GM23248 (cell line): Measurements from ENCODE around the gene DCLK2. TPM values are rescaled to one million over a fixed set of nuclear protein-coding genes. Genes with fewer than 3 reads are reported as not detected.

Experiments
- DNase-seq: peaks from one replicate; pipeline ENCODE4 v3.0.0-alpha.2; 2015
- H2AFZ ChIP-seq: fragments of 200-600 bp; sonication (generic); 2 replicates; pipeline ENCODE4 v1.6.1; 2016; ENCODE audit warnings: antibody characterized with exemption
- H3F3A ChIP-seq: fragments of 200-600 bp; sonication (generic); 2 replicates; pipeline ENCODE4 v1.6.1; 2016; ENCODE audit warnings: mild to moderate bottlenecking, antibody characterized with exemption, mixed run types; ENCODE audit not compliant: insufficient read depth
- H3K27ac ChIP-seq: fragments of 200-600 bp; sonication (generic); 2 replicates; pipeline ENCODE4 v1.5.1; 2016; ENCODE audit warnings: mild to moderate bottlenecking
- H3K27me3 ChIP-seq: fragments of 200-600 bp; sonication (generic); replicated peaks from 2 replicates; pipeline ENCODE4 v1.6.1; 2016; ENCODE audit warnings: mild to moderate bottlenecking; ENCODE audit not compliant: insufficient read depth
- H3K36me3 ChIP-seq: fragments of 200-600 bp; sonication (generic); 2 replicates; pipeline ENCODE4 v1.6.1; 2016; ENCODE audit warnings: low read depth, mild to moderate bottlenecking
- H3K4me1 ChIP-seq: fragments of 200-600 bp; sonication (generic); 2 replicates; pipeline ENCODE4 v1.6.1; 2016; ENCODE audit warnings: mild to moderate bottlenecking; ENCODE audit not compliant: insufficient read depth
- H3K4me2 ChIP-seq: fragments of 200-600 bp; sonication (generic); one replicate; pipeline ENCODE4 v1.6.1; 2016; ENCODE audit warnings: mild to moderate bottlenecking; ENCODE audit not compliant: unreplicated experiment
- H3K4me3 ChIP-seq: fragments of 200-600 bp; sonication (generic); 2 replicates; pipeline ENCODE4 v1.5.1; 2016; ENCODE audit warnings: mild to moderate bottlenecking
- H3K79me2 ChIP-seq: fragments of 200-600 bp; sonication (generic); 2 replicates; pipeline ENCODE4 v1.6.1; 2016; ENCODE audit warnings: mild to moderate bottlenecking; ENCODE audit not compliant: insufficient read depth
- H3K9ac ChIP-seq: fragments of 200-600 bp; sonication (generic); 2 replicates; pipeline ENCODE4 v1.6.1; 2016; ENCODE audit warnings: mild to moderate bottlenecking
- H3K9me2 ChIP-seq: fragments of 200-600 bp; sonication (generic); 2 replicates; pipeline ENCODE4 v1.6.1; 2016; ENCODE audit warnings: mixed run types, mild to moderate bottlenecking, moderate library complexity; ENCODE audit not compliant: insufficient read depth
- H3K9me3 ChIP-seq: fragments of 200-600 bp; sonication (generic); one replicate; pipeline ENCODE4 v1.6.1; 2017; ENCODE audit warnings: low read depth
- H4K20me1 ChIP-seq: fragments of 200-600 bp; sonication (generic); 2 replicates; pipeline ENCODE4 v1.6.0; 2016; ENCODE audit not compliant: insufficient read depth
- EZH2 ChIP-seq: fragments of 200-600 bp; sonication (generic); IDR thresholded peaks from 2 replicates; pipeline ENCODE4 v1.6.1; 2018; ENCODE audit warnings: antibody characterized with exemption, mild to moderate bottlenecking; ENCODE audit not compliant: insufficient read depth, poor library complexity, severe bottlenecking
- EZH2phosphoT487 ChIP-seq: fragments of 200-600 bp; sonication (generic); IDR thresholded peaks from 2 replicates; pipeline ENCODE4 v1.6.1; 2018; ENCODE audit warnings: antibody characterized with exemption, moderate library complexity, mild to moderate bottlenecking, low read depth; ENCODE audit not compliant: insufficient read depth
- WGBS, 2 experiments: methylation state at CpG; one replicate each; pipeline ENCODE4 v1.1.6; 2015 to 2017; ENCODE audit warnings: low lambda C conversion rate in 2 of 2, low coverage in 1 of 2; ENCODE audit errors: missing lambda C conversion rate in 2 of 2; 5-methylcytosine and 5-hydroxymethylcytosine counted together
- in situ Hi-C: fragments of 300-500 bp; cut with MboI; formaldehyde crosslinking; loops from 2 replicates; pipeline ENCODE4 v1.15.0; 2020
- polyA plus RNA-seq: library from polyadenylated mRNA; unstranded; fragments of >200 nt; fragmentation: Nextera tagmentation; extraction: Ambion mirVana; gene quantifications from 2 replicates; pipeline ENCODE4 v1.2.1, GENCODE V29; 2016
- total RNA-seq: library from RNA; depleted of rRNA; stranded (reverse); fragments of >200 nt; shearing (Covaris generic); gene quantifications from 2 replicates; pipeline ENCODE4 v1.2.3, GENCODE V29; 2014

Gene DCLK2
- total and polyA plus RNA-seq, 2 experiments from 2014 or later, result 1.3 to 2.9 TPM

DNA sequence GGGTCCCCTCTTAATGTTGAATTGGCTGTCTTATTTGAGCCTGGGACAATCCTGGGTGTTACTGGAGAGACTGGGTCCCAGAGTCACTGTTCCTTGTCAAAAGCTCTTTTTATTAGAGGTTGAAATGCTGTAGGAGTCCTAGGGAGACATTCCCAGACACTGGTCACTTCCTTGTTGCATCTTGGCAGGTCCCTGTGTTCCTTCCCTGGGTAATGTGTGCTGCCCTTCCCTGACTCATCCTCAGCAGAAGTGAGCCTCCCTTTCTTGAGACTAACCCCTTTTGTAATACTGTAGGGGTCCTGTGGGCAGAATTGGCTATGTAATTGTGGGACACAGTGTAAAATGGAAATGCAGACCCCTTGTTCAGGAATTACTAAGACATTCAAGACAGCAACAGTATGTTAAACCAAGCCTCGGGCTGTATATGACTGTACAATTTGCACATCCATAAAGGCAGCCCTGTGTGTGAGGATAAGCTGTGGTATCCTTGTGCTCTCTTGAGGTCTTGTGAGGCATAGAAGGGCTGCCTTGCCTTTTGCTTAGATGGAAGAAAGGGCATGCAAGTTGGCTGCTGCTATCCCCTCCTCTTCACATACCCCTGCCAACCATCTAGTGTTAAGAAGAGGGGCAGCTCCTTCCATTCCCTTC, 53.5 kb downstream of the DCLK2 start:
- DNase-seq, result peak; percentile 58
- Histone ChIP-seq H3K36me3 (no peaks in the 10 kb centered on the region), H3K9me3 (no peaks in the 10 kb centered on the region), H3K27me3 (no peaks in the 10 kb centered on the region), H3K79me2 (peaks cover 27% of the 10 kb centered on the region), H3K27ac (peak overlapping the region; percentile 39), H3K9ac (peak overlapping the region; percentile 20; the same call in 1 of the 2 replicates), H4K20me1 (no peaks in the 10 kb centered on the region), H3K9me2 (no peaks in the 10 kb centered on the region), H3K4me3 (no peak overlapping the region), H3K4me1 (peaks cover 54% of the 10 kb centered on the region), H3F3A (peaks cover 30% of the 10 kb centered on the region), H2AFZ (no peak overlapping the region), H3K4me2 (peak overlapping the region; percentile 17)
- TF ChIP-seq EZH2phosphoT487 (no peak), EZH2 (no peak)
- in situ Hi-C loops, result no loop called here
- 84 to 100% methylated on average over 1 of the region's 1 CpG for WGBS, 2 experiments

DNA sequence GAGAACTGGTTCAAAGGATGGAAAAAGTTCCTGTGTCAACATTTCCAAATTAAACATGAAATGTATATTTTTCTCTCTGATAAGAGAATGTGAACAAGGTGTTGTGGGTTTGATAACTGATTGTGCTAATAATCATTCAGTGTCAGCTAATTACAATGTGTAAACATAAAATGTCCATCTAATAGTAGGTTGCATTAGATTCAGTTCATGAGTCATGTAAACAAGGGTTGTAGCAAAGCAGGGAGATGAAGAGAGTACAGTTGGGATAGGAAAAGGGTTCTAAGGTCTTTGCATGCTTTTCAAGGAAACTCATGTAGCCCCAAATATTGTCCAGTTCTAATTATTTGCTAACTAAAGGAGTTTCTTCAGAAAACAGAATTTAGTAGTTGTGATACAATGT, 55.4 kb downstream of the DCLK2 start:
- H3K9me3 ChIP-seq, result no peaks in the 10 kb centered on the region

DNA sequence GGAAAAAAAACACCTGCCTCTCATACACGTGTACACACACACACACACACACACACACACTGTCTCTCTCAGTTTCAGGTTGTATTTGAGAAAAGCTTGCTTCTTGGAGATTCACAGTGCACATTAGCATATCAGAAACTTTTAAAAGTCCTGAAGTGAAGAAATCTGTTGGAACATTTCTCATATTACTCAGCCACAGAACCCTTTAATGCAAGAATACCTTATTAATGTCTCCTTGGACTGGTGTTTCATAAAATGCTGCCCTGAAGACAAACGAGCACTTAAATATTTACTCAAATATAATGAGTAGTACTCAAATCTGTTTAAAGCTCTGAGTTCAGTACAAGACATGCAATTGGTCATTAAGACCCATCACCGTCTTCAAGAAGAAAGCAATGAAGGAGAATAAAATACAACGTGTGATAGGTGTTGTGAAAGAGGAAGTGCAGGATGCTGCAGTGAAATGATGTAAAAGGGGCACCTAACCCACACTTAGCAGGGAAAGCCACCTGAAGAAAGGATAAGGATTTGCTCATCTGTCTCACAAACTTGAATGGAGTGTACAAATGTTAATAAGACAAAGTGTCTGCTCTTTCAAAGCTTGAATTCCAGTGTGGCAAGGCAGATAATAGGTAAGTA, 57.0 kb downstream of the DCLK2 start:
- peaks cover 15% of the 10 kb centered on the region; the same call in 1 of the 2 replicates for H3F3A ChIP-seq
- H3K4me1 ChIP-seq, result peaks cover 46% of the 10 kb centered on the region
- no peaks in the 10 kb centered on the region for H3K9me2 ChIP-seq
- peaks cover 16% of the 10 kb centered on the region; the same call in 1 of the 2 replicates for H3K79me2 ChIP-seq
- 62 to 71% methylated on average over 4 of the region's 4 CpGs for WGBS, 2 experiments
- H4K20me1 ChIP-seq, result no peaks in the 10 kb centered on the region
- no peaks in the 10 kb centered on the region for H3K9me3 ChIP-seq
- H3K27ac ChIP-seq, result 0 out of 2 replicates have a peak overlapping the region, but pooled peaks have one; percentile 5
- H3K4me2 ChIP-seq, result peak overlapping the region; percentile 33
- H3K27me3 ChIP-seq, result no peaks in the 10 kb centered on the region
- H3K4me3 ChIP-seq, result no peak overlapping the region
- TF ChIP-seq EZH2, result no peak
- TF ChIP-seq EZH2phosphoT487, result no peak
- no peak overlapping the region for H2AFZ ChIP-seq
- H3K36me3 ChIP-seq, result no peaks in the 10 kb centered on the region
- no peak overlapping the region for H3K9ac ChIP-seq
- in situ Hi-C loops, result no loop called here
- DNase-seq, result peak; percentile 37

More for the DNA sequence above, 55.4 kb downstream of the DCLK2 start:
- Histone ChIP-seq H3K36me3 (no peaks in the 10 kb centered on the region), H3K9me2 (no peaks in the 10 kb centered on the region), H3K27ac (no peak overlapping the region), H3K79me2 (peaks cover 21% of the 10 kb centered on the region), H4K20me1 (no peaks in the 10 kb centered on the region), H3K4me3 (no peak overlapping the region), H3K27me3 (no peaks in the 10 kb centered on the region), H3K4me2 (no peak overlapping the region), H3K4me1 (peaks cover 46% of the 10 kb centered on the region), H2AFZ (no peak overlapping the region), H3K9ac (no peak overlapping the region), H3F3A (peaks cover 17% of the 10 kb centered on the region; the same call in 1 of the 2 replicates)
- TF ChIP-seq EZH2, result no peak
- no peak for TF ChIP-seq EZH2phosphoT487
- in situ Hi-C loops, result no loop called here
- no peak for DNase-seq

DNA sequence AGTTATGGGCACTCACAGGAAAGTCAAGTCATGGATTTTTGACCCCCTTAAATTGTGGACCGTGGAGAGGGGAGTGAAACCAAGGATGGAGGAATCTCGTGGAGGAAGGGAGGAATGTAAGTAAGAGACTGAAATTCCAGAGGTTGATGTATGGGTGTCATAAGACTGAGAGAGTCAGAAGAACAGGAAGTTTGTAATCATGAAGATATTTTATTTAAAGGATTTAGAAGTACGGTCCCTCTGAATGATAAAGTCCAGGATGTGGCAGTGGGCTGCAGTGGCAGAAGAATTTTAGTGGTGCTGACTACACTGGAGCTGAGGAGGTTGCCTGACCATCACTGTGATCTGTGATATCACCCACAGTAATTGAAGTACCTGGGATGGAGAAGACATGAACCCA, 57.8 kb downstream of the DCLK2 start:
- peak overlapping the region; percentile 29; the same call in 1 of the 2 replicates for H3K27ac ChIP-seq
- peaks cover 23% of the 10 kb centered on the region for H3F3A ChIP-seq
- in situ Hi-C loops, result no loop called here
- peaks cover 48% of the 10 kb centered on the region for H3K4me1 ChIP-seq
- H3K36me3 ChIP-seq, result no peaks in the 10 kb centered on the region
- H2AFZ ChIP-seq, result no peak overlapping the region
- WGBS, 2 experiments, result 33 to 42% methylated on average over 3 of the region's 3 CpGs
- no peak for DNase-seq
- H3K27me3 ChIP-seq, result no peaks in the 10 kb centered on the region
- H3K9ac ChIP-seq, result no peak overlapping the region
- no peaks in the 10 kb centered on the region for H3K9me2 ChIP-seq
- TF ChIP-seq EZH2phosphoT487 (no peak), EZH2 (no peak)
- H3K4me3 ChIP-seq, result 0 out of 2 replicates have a peak overlapping the region, but pooled peaks have one; percentile 3
- H4K20me1 ChIP-seq, result no peaks in the 10 kb centered on the region
- no peaks in the 10 kb centered on the region for H3K9me3 ChIP-seq
- 0 out of 2 replicates have a peak, but pooled peaks cover 12% of the 10 kb centered on the region for H3K79me2 ChIP-seq
- H3K4me2 ChIP-seq, result peak overlapping the region; percentile 33
